HG02938 (cell line): ENCODE data around the gene CDC23.
A peak's percentile ranks its signal among the peaks of the same experiment; 100 is the strongest.
"Not testable (repeated sequence)": the region's sequence is repeated elsewhere in the genome, so short reads cannot be mapped to it uniquely, and the experiment has no call there.

Experiments
- ATAC-seq: cut with Tn5 transposase; IDR thresholded peaks from one replicate; pipeline ENCODE4 v1.9.1; 2021; ENCODE audit warnings: mild to moderate bottlenecking, moderate library complexity; ENCODE audit not compliant: unreplicated experiment

CDC23 gene

GRCh38 chr5:138148811-138149210 lies 64.3 kb downstream of the CDC23 start:
- no peak for ATAC-seq

GRCh38 chr5:138143578-138143977 lies 69.5 kb downstream of the CDC23 start:
- ATAC-seq: not testable (repeated sequence)

DNA sequence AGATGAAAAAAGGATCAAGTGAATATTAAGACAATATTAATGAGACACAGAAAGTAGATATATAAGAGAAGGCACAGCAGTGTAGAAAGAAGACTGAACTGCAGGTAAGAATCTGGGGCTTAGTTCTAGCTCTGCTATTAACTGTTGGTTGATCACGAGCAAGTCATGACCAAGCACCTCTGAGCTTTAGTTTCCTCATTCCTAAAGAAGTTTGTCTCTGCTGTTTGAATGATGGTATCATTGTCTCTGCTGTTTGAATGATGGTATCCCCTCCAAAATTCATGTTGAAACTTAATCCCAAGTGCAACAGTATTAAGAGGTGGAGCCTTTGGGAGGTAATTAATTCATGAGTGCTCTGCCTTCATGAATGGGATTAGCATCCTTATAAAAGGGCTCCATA lies 71.4 kb downstream of the CDC23 start:
- ATAC-seq: no peak

- no peak for ATAC-seq
Measured at GRCh38 chr5:138140268-138140667, 72.9 kb downstream of the CDC23 start.

DNA sequence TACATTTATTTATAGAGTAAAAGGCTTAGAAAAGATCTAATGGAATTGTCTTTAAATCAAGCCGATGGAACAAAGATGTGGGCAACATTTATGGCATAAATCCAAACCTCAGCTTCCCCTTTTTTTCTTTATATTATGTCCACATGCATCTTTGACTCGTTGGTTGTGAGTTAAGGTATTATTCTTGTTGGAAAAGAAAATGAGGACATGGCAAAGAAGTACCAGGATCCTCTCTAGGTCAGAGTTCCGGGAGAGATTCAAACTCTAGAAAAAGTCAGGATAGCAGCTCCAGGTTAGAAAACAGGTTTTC lies 73.4 kb downstream of the CDC23 start:
- ATAC-seq: no peak

DNA sequence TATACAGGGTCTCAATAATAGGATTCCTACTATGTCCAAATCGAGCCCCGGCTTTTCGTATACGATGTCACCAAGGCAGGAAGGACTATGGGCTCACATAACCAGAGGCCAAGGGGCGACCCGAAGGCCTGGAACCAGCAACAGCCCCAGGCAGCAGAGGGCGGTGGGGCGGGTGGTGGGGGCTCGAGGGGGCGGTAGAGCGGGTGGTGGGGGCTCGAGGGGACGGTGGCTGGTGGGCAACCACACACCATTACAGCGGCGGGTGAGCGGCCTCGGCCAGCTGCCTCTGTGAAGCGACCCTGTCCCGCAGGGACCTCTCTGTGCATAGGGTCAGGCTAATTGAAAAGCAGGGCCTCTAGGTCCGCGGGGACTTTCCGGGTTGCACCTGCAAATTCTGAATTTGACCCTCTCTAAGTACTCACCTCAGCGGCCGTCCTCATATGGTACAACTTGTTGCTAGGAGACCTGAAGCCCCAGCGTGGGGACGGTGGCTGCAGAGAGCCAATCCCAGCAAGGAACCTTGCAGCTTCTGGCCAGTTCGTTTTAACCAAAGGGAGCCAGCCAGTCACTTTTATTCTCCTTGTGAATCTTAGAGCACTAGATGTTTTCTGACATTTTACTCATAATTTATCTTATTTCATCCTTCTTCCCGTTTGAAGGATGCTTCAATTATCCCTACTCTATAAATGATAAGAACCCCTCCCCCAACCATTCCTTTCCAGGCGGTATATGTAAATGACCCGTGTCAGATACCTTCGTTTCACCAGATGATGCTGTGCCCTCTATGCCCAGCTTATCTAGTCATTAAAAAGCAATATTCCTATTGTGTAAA lies 74.0 kb downstream of the CDC23 start, which contains the start of gene NME5:
Gene NME5, minus strand, starts transcription at position 480 of the 832 bp plus-strand sequence. CDS start 648 bp downstream, outside the sequence.
- peak; percentile 71 for ATAC-seq
